H1 (cell line): Measurements from ENCODE around the gene IL1RAP. TPM values are rescaled to one million over a fixed set of nuclear protein-coding genes. Genes with fewer than 3 reads are reported as not detected.

Experiments
- TCF12 ChIP-seq: IDR thresholded peaks from 2 replicates; pipeline ENCODE4 v1.6.1; 2011; ENCODE audit warnings: low read depth, mild to moderate bottlenecking, low read length
- polyA plus RNA-seq, 7 experiments: library from polyadenylated mRNA; depleted of rRNA in 3 of 7; stranded (reverse) in 5 of 7; unstranded in 2 of 7; fragments of >200 nt in 5 of 7; fragments of 200-250 nt in 2 of 7; gene quantifications; 1 replicate in 5 of 7; 2 replicates in 1 of 7; 4 replicates in 1 of 7; pipeline versions ENCODE4 v1.2.1 to v1.2.3, GENCODE V29; 2011 to 2013; ENCODE audit warnings: missing spikeins in 2 of 7, mixed read lengths in 2 of 7
- total RNA-seq: library from RNA; stranded (reverse); fragmentation: NEBNext Ultra II Directional; extraction: Animal tissue kit (Norgen Biotek cat#: 25700); gene quantifications from 2 replicates; pipeline ENCODE4 v1.2.1, GENCODE V29; 2021
- TF ChIP-seq, protein P1 (sequence below): IDR thresholded peaks from 2 replicates; pipeline ENCODE4 v1.6.1; 2012; ENCODE audit warnings: low read length, inconsistent platforms

The IL1RAP gene
- total and polyA plus RNA-seq, 2 of the 8 experiments (the other 6 are each of a cell fraction or from before 2014, with no cell fraction given) = 2.4 to 3.9 TPM

DNA sequence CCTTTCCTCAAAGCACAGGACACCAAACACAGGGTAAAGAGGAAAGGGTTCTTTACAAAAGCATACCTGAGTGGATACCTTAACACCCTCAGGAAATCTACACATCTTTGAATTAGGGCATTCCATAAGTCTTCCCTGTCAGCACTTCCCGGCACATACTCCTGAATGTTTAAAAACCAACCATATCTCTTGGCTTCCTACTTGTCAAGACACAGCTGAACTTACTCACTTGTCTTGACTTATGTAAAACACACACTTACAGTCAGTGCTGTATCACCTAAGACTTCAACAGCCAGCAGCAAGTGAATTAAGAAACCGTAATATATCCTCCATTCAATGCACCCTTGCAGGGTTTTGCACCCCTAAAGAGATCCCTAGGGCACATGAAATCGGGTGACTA is 17.5 kb downstream of the IL1RAP start (continued):
- TF ChIP-seq, protein P1, sequence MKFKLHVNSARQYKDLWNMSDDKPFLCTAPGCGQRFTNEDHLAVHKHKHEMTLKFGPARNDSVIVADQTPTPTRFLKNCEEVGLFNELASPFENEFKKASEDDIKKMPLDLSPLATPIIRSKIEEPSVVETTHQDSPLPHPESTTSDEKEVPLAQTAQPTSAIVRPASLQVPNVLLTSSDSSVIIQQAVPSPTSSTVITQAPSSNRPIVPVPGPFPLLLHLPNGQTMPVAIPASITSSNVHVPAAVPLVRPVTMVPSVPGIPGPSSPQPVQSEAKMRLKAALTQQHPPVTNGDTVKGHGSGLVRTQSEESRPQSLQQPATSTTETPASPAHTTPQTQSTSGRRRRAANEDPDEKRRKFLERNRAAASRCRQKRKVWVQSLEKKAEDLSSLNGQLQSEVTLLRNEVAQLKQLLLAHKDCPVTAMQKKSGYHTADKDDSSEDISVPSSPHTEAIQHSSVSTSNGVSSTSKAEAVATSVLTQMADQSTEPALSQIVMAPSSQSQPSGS = no peak
- TF ChIP-seq TCF12 = no peak
